K562 treated with DMSO at 1 percent for 12 hours (cell line): Measurements from ENCODE around the gene OR52E6. TPM values are rescaled to one million over a fixed set of nuclear protein-coding genes. Genes with fewer than 3 reads are reported as not detected.

Experiments used
- total RNA-seq: library from RNA; unstranded; fragments of 300-600 nt; gene quantifications from 2 replicates; pipeline ENCODE4 v1.2.3, GENCODE V29; 2022; ENCODE audit not compliant: insufficient read depth

The OR52E6 gene
- not detected in 2 replicates for total RNA-seq

GRCh38 chr11:5841797-5842196 is at the start of gene OR52E6:
TSS of gene OR52E6 (minus strand) at chr11:5841897. CDS start at chr11:5841897, 0 bp downstream.

DNA sequence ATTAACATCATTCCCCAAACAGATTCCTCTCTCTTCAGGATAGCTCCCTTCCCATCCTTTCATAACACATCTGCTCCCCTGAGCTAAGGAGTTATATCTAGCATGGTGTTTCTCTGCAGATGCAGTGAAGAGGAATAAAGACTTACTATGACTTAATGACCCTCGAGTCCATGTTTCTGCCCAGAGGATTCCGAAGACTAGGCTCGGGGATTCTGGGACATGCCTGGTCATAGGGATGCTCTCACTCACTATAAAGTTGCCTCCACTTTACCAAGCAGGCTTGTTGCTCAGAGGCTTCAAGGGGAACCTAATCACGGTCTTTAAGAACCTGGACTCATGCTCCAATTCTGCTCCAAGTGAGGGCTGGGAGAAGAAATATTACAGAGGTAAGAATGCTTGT is 38.6 kb upstream of the OR52E6 start, which contains the start of gene OR52E4:
Gene OR52E4 (plus strand): TSS at position 301 of the 400 bp plus-strand sequence. CDS start 3,664 bp downstream, outside the sequence.

GRCh38 chr11:5857590-5857989 is 15.9 kb upstream of the OR52E6 start, which contains the start of gene OR52E8:
TSS of gene OR52E8 (minus strand) at chr11:5857690. CDS start at chr11:5857690, 0 bp downstream.

DNA sequence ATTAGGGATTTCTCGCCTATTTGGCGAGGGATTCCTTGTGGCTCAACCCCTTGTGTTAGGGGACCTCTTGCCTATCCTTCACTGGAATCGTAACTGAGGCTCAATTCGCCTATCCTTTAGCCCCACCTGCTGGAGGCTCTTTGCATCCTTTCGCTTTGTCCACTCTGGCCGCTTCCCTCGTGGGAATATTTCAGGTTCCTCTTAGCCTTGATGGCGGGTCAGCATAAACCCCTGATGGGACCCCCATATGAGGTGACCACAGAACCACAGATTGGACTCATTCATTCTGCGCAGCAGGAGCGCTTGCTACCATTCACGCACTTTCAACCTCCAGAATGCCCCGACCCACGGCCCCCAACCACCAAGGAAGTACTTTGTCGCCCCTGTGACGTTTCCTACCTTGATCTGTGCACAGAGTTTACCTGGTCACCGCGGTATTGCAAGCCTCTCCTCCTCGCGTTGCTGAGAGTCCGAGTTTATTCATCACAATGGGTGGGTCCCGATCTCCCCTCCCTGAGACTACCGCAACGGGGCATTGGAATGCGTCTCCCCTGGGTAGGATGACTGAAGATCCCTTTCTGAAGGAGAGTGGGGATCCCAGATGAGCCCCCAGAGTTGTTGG is 33.1 kb downstream of the OR52E6 start, which contains the start of gene OR52N2:
Gene OR52N2 (plus strand): TSS at position 425 of the 622 bp plus-strand sequence. CDS start 11,412 bp downstream, outside the sequence.

DNA sequence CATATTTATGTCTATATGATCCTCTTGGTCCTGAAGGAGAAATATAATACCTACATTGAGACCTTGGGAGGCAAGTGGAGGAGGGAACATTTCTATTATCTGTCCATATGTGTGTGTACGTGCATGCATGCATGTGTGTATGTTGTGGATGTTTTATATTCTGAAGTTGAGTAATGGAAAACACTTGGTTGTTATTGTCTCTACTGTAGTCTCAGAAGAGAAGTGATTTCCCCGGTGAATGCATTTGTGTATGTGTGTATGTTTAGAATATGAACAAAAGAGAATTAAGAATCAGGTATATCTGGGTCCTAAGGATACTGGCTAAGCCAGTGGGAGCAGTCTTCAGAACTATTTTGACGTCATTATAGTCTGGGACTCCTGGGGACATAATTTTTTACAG is 50.5 kb downstream of the OR52E6 start, which contains the start of gene OR52N1:
Gene OR52N1 (minus strand): TSS at position 101 of the 400 bp plus-strand sequence. CDS start 2,449 bp downstream, outside the sequence.

Other genes with a start within 250 kb of the OR52E6 start
- gene TRIM6, start 245.3 kb downstream of the OR52E6 start, total RNA-seq: 9.7 and 20.8 TPM in 2 replicates
- gene TRIM34, start 216.9 kb downstream of the OR52E6 start, total RNA-seq: 0.94 and 4.2 TPM in 2 replicates
- gene TRIM5, start 156.8 kb downstream of the OR52E6 start, total RNA-seq: 8.5 and 23.0 TPM in 2 replicates
- gene TRIM22, start 152.1 kb downstream of the OR52E6 start, total RNA-seq: 1.0 and 2.4 TPM in 2 replicates
- gene OR56B1, start 105.4 kb downstream of the OR52E6 start, total RNA-seq: not detected in 2 replicates
- not detected in 2 replicates for gene OR52N4, start 87.7 kb downstream of the OR52E6 start, total RNA-seq
- not detected in 2 replicates for gene OR52N5, start 58.5 kb downstream of the OR52E6 start, total RNA-seq
- not detected in 2 replicates for gene OR52N1, start 50.6 kb downstream of the OR52E6 start, total RNA-seq
- gene OR52N2, start 33.0 kb downstream of the OR52E6 start, total RNA-seq: not detected in 2 replicates
- not detected in 2 replicates for gene OR52E8, start 15.8 kb upstream of the OR52E6 start, total RNA-seq
- not detected in 2 replicates for gene OR52E4, start 38.7 kb upstream of the OR52E6 start, total RNA-seq
- gene OR52E5, start 51.3 kb upstream of the OR52E6 start, total RNA-seq: not detected in 2 replicates
- not detected in 2 replicates for gene OR56A3, start 100.4 kb upstream of the OR52E6 start, total RNA-seq
- not detected in 2 replicates for gene OR56A5, start 126.6 kb upstream of the OR52E6 start, total RNA-seq
- not detected in 2 replicates for gene OR52L1, start 145.1 kb upstream of the OR52E6 start, total RNA-seq
- not detected in 2 replicates for gene OR56A4, start 165.0 kb upstream of the OR52E6 start, total RNA-seq
- not detected in 2 replicates for gene OR56A1, start 188.9 kb upstream of the OR52E6 start, total RNA-seq